GM12878 (cell line): ENCODE data around the gene FAM114A2. TPM values are rescaled to one million over a fixed set of nuclear protein-coding genes. Genes with fewer than 3 reads are reported as not detected.

Experiments used
- ATAC-seq: fragments of 200-7000 bp; cut with Tn5 transposase; 3 replicates; pipeline ENCODE4 v1.9.1; 2020; ENCODE audit warnings: mild to moderate bottlenecking, moderate library complexity
- BruUV-seq: library from RNA; stranded (reverse); fragments of 400-500 nt; replicated peaks from 2 replicates; lab custom pipeline; 2021; lab: Mats Ljungman, UMichigan
- CTCF ChIA-PET: fragments of 300-600 bp; sonication (Branson Sonifier 250); formaldehyde crosslinking; extraction: SDS; loops from one replicate; lab custom pipeline; 2021; ENCODE audit warnings: inconsistent platforms; lab: Yijun Ruan, JAX
- POLR2A ChIA-PET: fragments of 350-600 bp; formaldehyde crosslinking; extraction: SDS; loops from one replicate; lab custom pipeline; 2021; ENCODE audit warnings: inconsistent platforms; lab: Charles Lee
- RAD21 ChIA-PET: fragments of 300-600 bp; sonication (Branson Sonifier 250); formaldehyde crosslinking; loops from one replicate; lab custom pipeline; 2023; ENCODE audit warnings: antibody characterized with exemption; ENCODE audit not compliant: unreplicated experiment; lab: Charles Lee
- SMC1A ChIA-PET: fragments of 300-600 bp; sonication (Branson Sonifier 250); formaldehyde crosslinking; loops from one replicate; lab custom pipeline; 2023; ENCODE audit not compliant: unreplicated experiment, uncharacterized antibody; lab: Charles Lee
- DNase-seq: peaks from one replicate; pipeline ENCODE4 v3.0.0-alpha.2; 2011; ENCODE audit warnings: low read depth, low spot score
- FAIRE-seq: peaks from 3 replicates; lab custom pipeline; 2011; peaks lifted over from hg19 to GRCh38; lab: Jason Lieb, UNC
- H2AFZ ChIP-seq: 2 replicates; pipeline ENCODE4 v1.6.0; 2011; ENCODE audit warnings: low read depth, low read length, control low read depth; ENCODE audit not compliant: control insufficient read depth
- H3K27ac ChIP-seq: 2 replicates; pipeline ENCODE4 v1.5.1; 2011; ENCODE audit warnings: control low read depth; ENCODE audit not compliant: control insufficient read depth, insufficient read depth
- H3K27me3 ChIP-seq, 2 experiments: replicated peaks in 1 of 2; 2 replicates each; pipeline versions ENCODE4 v1.6.0 to v1.6.1; 2011; ENCODE audit warnings: low read length in 1 of 2; ENCODE audit not compliant: control insufficient read depth in 2 of 2, insufficient read depth in 2 of 2
- H3K36me3 ChIP-seq, 2 experiments: 2 replicates each; pipeline ENCODE4 v1.5.1; 2011; ENCODE audit warnings: low read length in 1 of 2; ENCODE audit not compliant: control insufficient read depth in 2 of 2, insufficient read depth in 2 of 2
- H3K4me1 ChIP-seq: 2 replicates; pipeline ENCODE4 v1.6.1; 2011; ENCODE audit warnings: mild to moderate bottlenecking, low read length, moderate library complexity, mixed read lengths; ENCODE audit not compliant: control insufficient read depth, insufficient read depth
- H3K4me2 ChIP-seq: 2 replicates; pipeline ENCODE4 v1.6.0; 2011; ENCODE audit warnings: control low read depth; ENCODE audit not compliant: control insufficient read depth, insufficient read depth
- H3K4me3 ChIP-seq: fragments of 200-600 bp; sonication (generic); 2 replicates; pipeline ENCODE4 v1.5.1; 2016
- H3K79me2 ChIP-seq: 2 replicates; pipeline ENCODE4 v1.6.0; 2011; ENCODE audit warnings: low read length; ENCODE audit not compliant: control insufficient read depth, insufficient read depth
- H3K9ac ChIP-seq: 2 replicates; pipeline ENCODE4 v1.8.0; 2011; ENCODE audit warnings: low read length, control low read depth, mixed read lengths; ENCODE audit not compliant: control insufficient read depth, insufficient read depth
- H3K9me3 ChIP-seq: replicated peaks from 3 replicates; pipeline ENCODE4 v1.5.1; 2011; ENCODE audit warnings: mild to moderate bottlenecking, low read length; ENCODE audit not compliant: control insufficient read depth, insufficient read depth
- H4K20me1 ChIP-seq: 2 replicates; pipeline ENCODE4 v1.6.0; 2011; ENCODE audit not compliant: control insufficient read depth, insufficient read depth
- BRCA1 ChIP-seq: IDR thresholded peaks from 2 replicates; pipeline ENCODE4 v1.6.1; 2011; ENCODE audit warnings: low read depth, low read length, improper control_type of control experiment
- CHD4 ChIP-seq: fragments of 200-600 bp; sonication (generic); IDR thresholded peaks from 2 replicates; pipeline ENCODE4 v1.6.1; 2016; ENCODE audit warnings: mild to moderate bottlenecking
- ETV6 ChIP-seq, 2 experiments: fragments of 450-650 bp in 1 of 2; IDR thresholded peaks in 1 of 2; conservative IDR thresholded peaks in 1 of 2; 2 replicates each; pipeline ENCODE4 v1.6.1; 2014; ENCODE audit warnings: antibody characterized with exemption in 1 of 2, borderline replicate concordance in 1 of 2, low read depth in 1 of 2, mild to moderate bottlenecking in 1 of 2, moderate library complexity in 1 of 2
- ZBTB4 ChIP-seq: fragments of 450-650 bp; formaldehyde crosslinking; IDR thresholded peaks from 2 replicates; pipeline ENCODE4 v1.4.0; 2022; ENCODE audit warnings: mild to moderate bottlenecking, moderate library complexity
- WGBS: methylation state at CpG from one replicate; pipeline ENCODE4 v1.1.6; 2016; ENCODE audit warnings: low lambda C conversion rate; ENCODE audit not compliant: insufficient replicate concordance, insufficient coverage; ENCODE audit errors: missing lambda C conversion rate; 5-methylcytosine and 5-hydroxymethylcytosine counted together
- in situ Hi-C: fragments of 300-500 bp; cut with MboI; formaldehyde crosslinking; loops from 9 replicates; pipeline ENCODE4 v1.14.3; 2018; ENCODE audit warnings: mixed read lengths
- intact Hi-C: fragments of 100-400 bp; cut with micrococcal nuclease; formaldehyde crosslinking; loops from one replicate; pipeline ENCODE4 v1.14.2; 2022; ENCODE audit not compliant: unreplicated experiment
- polyA plus RNA-seq, 11 experiments: library from polyadenylated mRNA; depleted of rRNA in 4 of 11; unstranded in 6 of 11; stranded (reverse) in 5 of 11; fragments of >200 nt; fragmentation: Nextera tagmentation in 4 of 11; fragmentation: Illumina TruSeq in 1 of 11; extraction: Ambion mirVana in 4 of 11; extraction: Trizol in 1 of 11; gene quantifications; 1 replicate in 1 of 11; 2 replicates in 10 of 11; pipeline versions ENCODE4 v1.2.1 to v1.2.3, GENCODE V29; 2011 to 2016; ENCODE audit warnings: inconsistent platforms in 2 of 11, missing spikeins in 2 of 11, low read depth in 1 of 11
- total RNA-seq, 4 experiments: library from RNA; depleted of rRNA in 3 of 4; stranded (reverse); fragments of >200 nt in 3 of 4; fragmentation: Illumina TruSeq in 1 of 4; extraction: Trizol in 1 of 4; gene quantifications; 2 replicates each; pipeline versions ENCODE4 v1.2.1 to v1.2.3, GENCODE V29; 2013 to 2021

The FAM114A2 gene
- total and polyA plus RNA-seq, 10 of the 15 experiments (the other 5 are each of a cell fraction or from before 2014, with no cell fraction given), result 16.8 to 32.8 (median 24.3) TPM

- TF ChIP-seq ZBTB4 (CRISPR knock-in tag) (no peak), CHD4 (no peak)
These were observed 56.7 kb downstream of the FAM114A2 start (continued) for GRCh38 chr5:153981905-153982605.

- SMC1A ChIA-PET, result interaction anchor here (1.2 kb wide), 1 partner anchor 91 kb away, joined by 3 read pairs; no protein-coding TSS in a partner anchor
- no peak overlapping the region for H2AFZ ChIP-seq
- POLR2A ChIA-PET, result no interaction called here
- H3K79me2 ChIP-seq, result no peaks in the 10 kb centered on the region
- H3K9ac ChIP-seq, result no peak overlapping the region
- intact Hi-C loops, result loop anchor here (5.0 kb wide), 1 partner anchor 488 kb away; no protein-coding TSS in a partner anchor
- no peak for ATAC-seq
- no peak for FAIRE-seq
- no peak for DNase-seq
- CTCF ChIA-PET, result interaction anchor here (0.7 to 1.4 kb wide), 4 partner anchors 13 to 548 kb away, joined by 3 to 5 read pairs (median 4); no protein-coding TSS in a partner anchor
- in situ Hi-C loops, result no loop called here
- 27% methylated on average over 4 of the region's 4 CpGs for WGBS
- no peaks in the 10 kb centered on the region for H3K9me3 ChIP-seq
- no TSS peak for BruUV-seq
- H3K27me3 ChIP-seq, result peaks cover 2% of the 10 kb centered on the region in 2 experiments; a peak in 2 of 4 replicates
- H3K36me3 ChIP-seq, result no peaks in the 10 kb centered on the region
- RAD21 ChIA-PET, result interaction anchor here (1.0 kb wide), 1 partner anchor 93 kb away, joined by 4 read pairs; no protein-coding TSS in a partner anchor
- TF ChIP-seq ETV6 (conservative IDR thresholded peaks at IDR 0.05 in 1 of 2, IDR thresholded peaks at IDR 0.05 in 1 of 2; ENCODE audit: borderline replicate concordance in 1 of 2, low read depth in 1 of 2) (no peak), BRCA1 (no peak)
- no peak overlapping the region for H3K4me2 ChIP-seq
- H4K20me1 ChIP-seq, result no peaks in the 10 kb centered on the region
- H3K27ac ChIP-seq, result no peak overlapping the region
- no peaks in the 10 kb centered on the region for H3K4me1 ChIP-seq
- no peak overlapping the region for H3K4me3 ChIP-seq
These were observed 59.5 kb downstream of the FAM114A2 start for GRCh38 chr5:153979028-153979783.
